OCI-LY7 (cell line): Measurements from ENCODE around the gene GRPEL2. TPM values are rescaled to one million over a fixed set of nuclear protein-coding genes. Genes with fewer than 3 reads are reported as not detected.

Experiments used
- BruUV-seq: library from RNA; stranded (reverse); fragments of 400-500 nt; replicated peaks from 2 replicates; lab custom pipeline; 2021; lab: Mats Ljungman, UMichigan
- CTCF ChIA-PET: fragments of 300-600 bp; sonication (Branson Sonifier 250); formaldehyde crosslinking; loops from one replicate; lab custom pipeline; 2022; ENCODE audit warnings: antibody characterized with exemption; ENCODE audit not compliant: unreplicated experiment; lab: Charles Lee
- POLR2A ChIA-PET: fragments of 300-600 bp; sonication (Branson Sonifier 250); formaldehyde crosslinking; loops from one replicate; lab custom pipeline; 2022; ENCODE audit warnings: antibody characterized with exemption; lab: Charles Lee
- DNase-seq: peaks from one replicate; pipeline ENCODE4 v3.0.0-alpha.2; 2015; ENCODE audit warnings: low spot score
- H2AFZ ChIP-seq: fragments of 200-600 bp; sonication (generic), shearing (Covaris generic); 2 replicates; pipeline ENCODE4 v1.6.1; 2014; ENCODE audit warnings: mild to moderate bottlenecking, antibody characterized with exemption, low read length, moderate library complexity
- H3K27ac ChIP-seq: fragments of 200-600 bp; sonication (generic); 2 replicates; pipeline ENCODE4 v1.5.1; 2014; ENCODE audit warnings: mixed run types, low read depth, mild to moderate bottlenecking, moderate library complexity, low read length, inconsistent platforms; ENCODE audit not compliant: poor library complexity, severe bottlenecking
- H3K36me3 ChIP-seq: fragments of 200-600 bp; sonication (generic); 2 replicates; pipeline ENCODE4 v1.6.1; 2014; ENCODE audit warnings: mild to moderate bottlenecking, antibody characterized with exemption, low read length, moderate library complexity, mixed read lengths; ENCODE audit not compliant: insufficient read depth
- H3K4me1 ChIP-seq: fragments of 200-600 bp; sonication (generic); 2 replicates; pipeline ENCODE4 v1.5.1; 2014; ENCODE audit warnings: mild to moderate bottlenecking, low read length; ENCODE audit not compliant: insufficient read depth, poor library complexity, severe bottlenecking
- H3K4me2 ChIP-seq: fragments of 200-600 bp; sonication (generic); 2 replicates; pipeline ENCODE4 v1.6.1; 2014; ENCODE audit warnings: mild to moderate bottlenecking, low read length
- H3K4me3 ChIP-seq: fragments of 200-600 bp; sonication (generic); 2 replicates; pipeline ENCODE4 v1.5.1; 2014; ENCODE audit warnings: mild to moderate bottlenecking, low read depth, low read length; ENCODE audit not compliant: poor library complexity, severe bottlenecking
- H3K79me2 ChIP-seq: fragments of 200-600 bp; sonication (generic); 2 replicates; pipeline ENCODE4 v1.6.1; 2016; ENCODE audit warnings: low read depth, mild to moderate bottlenecking, low read length, moderate library complexity, mixed read lengths; ENCODE audit not compliant: insufficient read depth
- H3K9me2 ChIP-seq: fragments of 200-600 bp; sonication (generic); 2 replicates; pipeline ENCODE4 v1.6.1; 2016; ENCODE audit warnings: mild to moderate bottlenecking, low read length, mixed read lengths; ENCODE audit not compliant: insufficient read depth
- H3K9me3 ChIP-seq: fragments of 200-600 bp; sonication (generic); 2 replicates; pipeline ENCODE4 v1.6.1; 2014; ENCODE audit warnings: mild to moderate bottlenecking, mixed run types, low read length, mixed read lengths
- H4K20me1 ChIP-seq: fragments of 200-600 bp; sonication (generic); 2 replicates; pipeline ENCODE4 v1.6.1; 2014; ENCODE audit warnings: mild to moderate bottlenecking, antibody characterized with exemption, low read length, moderate library complexity, mixed read lengths; ENCODE audit not compliant: insufficient read depth
- CTCF ChIP-seq: fragments of 200-600 bp; sonication (generic); conservative IDR thresholded peaks from 2 replicates; pipeline ENCODE4 v1.5.1; 2014; ENCODE audit warnings: mild to moderate bottlenecking, antibody characterized with exemption, low read length, moderate library complexity, mixed read lengths
- EZH2phosphoT487 ChIP-seq: fragments of 200-600 bp; sonication (generic); IDR thresholded peaks from 2 replicates; pipeline ENCODE4 v1.6.1; 2018; ENCODE audit warnings: low read depth, borderline replicate concordance, mild to moderate bottlenecking, mixed run types, antibody characterized with exemption, low read length, moderate library complexity, mixed read lengths
- intact Hi-C: fragments of 100-400 bp; cut with micrococcal nuclease; formaldehyde crosslinking; loops from one replicate; pipeline ENCODE4 v1.10.0; 2022; ENCODE audit not compliant: unreplicated experiment
- total RNA-seq, 2 experiments: library from RNA; depleted of rRNA in 1 of 2; stranded (reverse); fragments of >200 nt in 1 of 2; shearing (Covaris generic) in 1 of 2; gene quantifications; 2 replicates each; pipeline ENCODE4 v1.2.3, GENCODE V29; 2014 to 2022

Gene GRPEL2
- total RNA-seq, 2 experiments from 2014 or later, result 28.3 to 41.5 TPM

GRCh38 chr5:149325166-149325735 is 20.0 kb upstream of the GRPEL2 start:
- no peak overlapping the region for H3K4me3 ChIP-seq
- no peaks in the 10 kb centered on the region for H3K4me1 ChIP-seq
- no peaks in the 10 kb centered on the region for H3K9me2 ChIP-seq
- no peaks in the 10 kb centered on the region for H4K20me1 ChIP-seq
- BruUV-seq, result no TSS peak
- ChIA-PET POLR2A (interaction anchor here (0.8 to 0.9 kb wide), 2 partner anchors 9 to 28 kb away, joined by 3 to 15 read pairs; no protein-coding TSS in a partner anchor), CTCF (interaction anchor here (0.6 kb wide), 1 partner anchor 99 kb away, joined by 3 read pairs; no protein-coding TSS in a partner anchor)
- no peak for DNase-seq
- TF ChIP-seq EZH2phosphoT487 (no peak), CTCF (no peak)
- H3K27ac ChIP-seq, result no peak overlapping the region
- no peaks in the 10 kb centered on the region for H3K79me2 ChIP-seq
- H3K36me3 ChIP-seq, result no peaks in the 10 kb centered on the region
- no peak overlapping the region for H3K4me2 ChIP-seq
- H2AFZ ChIP-seq, result no peak overlapping the region
- intact Hi-C loops, result no loop called here
- H3K9me3 ChIP-seq, result peaks cover 3% of the 10 kb centered on the region; the same call in 1 of the 2 replicates

- Histone ChIP-seq H3K27ac (no peak overlapping the region), H2AFZ (no peak overlapping the region), H3K79me2 (no peaks in the 10 kb centered on the region), H3K9me2 (no peaks in the 10 kb centered on the region), H3K36me3 (no peaks in the 10 kb centered on the region), H3K9me3 (peaks cover 3% of the 10 kb centered on the region; the same call in 1 of the 2 replicates), H3K4me3 (no peak overlapping the region), H3K4me2 (no peak overlapping the region), H3K4me1 (no peaks in the 10 kb centered on the region), H4K20me1 (no peaks in the 10 kb centered on the region)
- ChIA-PET CTCF (no interaction called here), POLR2A (no interaction called here)
- DNase-seq, result no peak
- intact Hi-C loops, result no loop called here
- BruUV-seq, result no TSS peak
- TF ChIP-seq EZH2phosphoT487, result no peak
- no peak for TF ChIP-seq CTCF
These were observed 19.4 kb upstream of the GRPEL2 start for GRCh38 chr5:149325894-149326293.

- no peak for TF ChIP-seq CTCF
- TF ChIP-seq EZH2phosphoT487, result no peak
- H3K4me1 ChIP-seq, result no peaks in the 10 kb centered on the region
- intact Hi-C loops, result no loop called here
- no TSS peak for BruUV-seq
- peaks cover 3% of the 10 kb centered on the region; the same call in 1 of the 2 replicates for H3K9me3 ChIP-seq
- no peaks in the 10 kb centered on the region for H3K9me2 ChIP-seq
- H3K4me2 ChIP-seq, result no peak overlapping the region
- DNase-seq, result no peak
- H3K4me3 ChIP-seq, result no peak overlapping the region
- no peak overlapping the region for H2AFZ ChIP-seq
- no peaks in the 10 kb centered on the region for H3K36me3 ChIP-seq
- no peak overlapping the region for H3K27ac ChIP-seq
- ChIA-PET POLR2A (interaction anchor here (1.0 to 1.1 kb wide), 2 partner anchors 9 to 19 kb away, joined by 3 to 5 read pairs; partner anchors contain the start of gene GRPEL2), CTCF (interaction anchor here (1.0 kb wide), 1 partner anchor 8 kb away, joined by 3 read pairs; no protein-coding TSS in a partner anchor)
- H3K79me2 ChIP-seq, result no peaks in the 10 kb centered on the region
- no peaks in the 10 kb centered on the region for H4K20me1 ChIP-seq
These were observed 18.7 kb upstream of the GRPEL2 start for GRCh38 chr5:149326611-149327010.
